ENCODE measurements around the gene CLEC5A. TPM values are rescaled to one million over a fixed set of nuclear protein-coding genes. Genes with fewer than 3 reads are reported as not detected.

Gene CLEC5A
- total RNA-seq, 4 donors from 2014 or later = 0.33 to 3.2 (median 0.95) TPM

GRCh38 chr7:141949451-141949850 is 2.7 kb upstream of the CLEC5A start:
- intact Hi-C loops (cut with DNase I) = no loop called here
- Histone ChIP-seq H3K36me3 (no peaks in the 10 kb centered on the region), H3K27me3 (no peaks in the 10 kb centered on the region), H3K27ac (no peak overlapping the region), H3K4me3 (replicated peaks in 1 of 3) (no peak overlapping the region), H3K9me3 (no peaks in the 10 kb centered on the region), H3K4me1 (no peaks in the 10 kb centered on the region)
- TF ChIP-seq POLR2A (IDR thresholded peaks at IDR 0.05) (no peak), CTCF (IDR thresholded peaks at IDR 0.05) (no peak)
- whole genome bisulfite sequencing, 2 donors = 57 to 66% methylated on average over 2 of the region's 2 CpGs
- DNase-seq = no peak

GRCh38 chr7:141949021-141949420 is 2.2 kb upstream of the CLEC5A start:
- Histone ChIP-seq H3K4me3 (replicated peaks in 1 of 3) (no peak overlapping the region), H3K27me3 (no peaks in the 10 kb centered on the region), H3K27ac (no peak overlapping the region), H3K4me1 (no peaks in the 10 kb centered on the region), H3K36me3 (no peaks in the 10 kb centered on the region), H3K9me3 (no peaks in the 10 kb centered on the region)
- TF ChIP-seq CTCF (IDR thresholded peaks at IDR 0.05) (no peak), POLR2A (IDR thresholded peaks at IDR 0.05) (no peak)
- WGBS, 2 donors = 77 to 91% methylated on average over 2 of the region's 2 CpGs
- DNase-seq = no peak
- intact Hi-C loops (cut with DNase I) = no loop called here

DNA sequence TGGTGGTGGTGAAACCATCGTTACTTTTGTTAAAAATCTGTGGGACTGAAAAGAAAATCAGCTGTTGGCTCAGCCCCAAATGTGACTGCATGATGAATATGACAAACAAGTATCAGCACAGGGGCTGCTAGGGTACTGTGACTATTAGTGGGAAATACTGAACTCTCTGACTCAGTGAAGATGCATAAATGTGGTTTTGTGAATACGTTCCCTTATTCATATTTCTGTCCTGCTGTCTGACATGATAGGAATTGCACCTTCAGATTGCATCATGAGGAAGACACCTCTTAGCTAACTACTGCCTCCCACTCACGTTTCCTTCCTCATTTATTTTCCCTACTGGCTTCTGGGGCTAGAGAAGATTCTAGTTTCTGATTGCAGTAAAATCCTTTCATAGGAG is 1.4 kb downstream of the CLEC5A start:
- intact Hi-C loops (cut with DNase I) = no loop called here
- no peaks in the 10 kb centered on the region for H3K4me1 ChIP-seq
- H3K27me3 ChIP-seq = no peaks in the 10 kb centered on the region
- no peak for DNase-seq
- no peaks in the 10 kb centered on the region for H3K36me3 ChIP-seq
- no peak overlapping the region for H3K4me3 ChIP-seq (replicated peaks in 1 of 3)
- TF ChIP-seq CTCF (IDR thresholded peaks at IDR 0.05) (no peak), POLR2A (IDR thresholded peaks at IDR 0.05) (no peak)
- 67 to 73% methylated on average over 3 of the region's 3 CpGs for WGBS, 2 donors
- H3K9me3 ChIP-seq = no peaks in the 10 kb centered on the region
- H3K27ac ChIP-seq = no peak overlapping the region

- H3K27me3 ChIP-seq = no peaks in the 10 kb centered on the region
- no peaks in the 10 kb centered on the region for H3K36me3 ChIP-seq
- no peak overlapping the region for H3K4me3 ChIP-seq (replicated peaks in 1 of 3)
- 81 to 86% methylated on average over 3 of the region's 3 CpGs for WGBS, 2 donors
- H3K4me1 ChIP-seq = no peaks in the 10 kb centered on the region
- DNase-seq = no peak
- TF ChIP-seq CTCF (IDR thresholded peaks at IDR 0.05) (no peak), POLR2A (IDR thresholded peaks at IDR 0.05) (no peak)
- H3K9me3 ChIP-seq = no peaks in the 10 kb centered on the region
- intact Hi-C loops (cut with DNase I) = no loop called here
- no peak overlapping the region for H3K27ac ChIP-seq
These were observed 2.0 kb downstream of the CLEC5A start for GRCh38 chr7:141944811-141945210.

GRCh38 chr7:141943846-141944245 is 2.9 kb downstream of the CLEC5A start:
- H3K27ac ChIP-seq = no peak overlapping the region
- intact Hi-C loops (cut with DNase I) = no loop called here
- no peak overlapping the region for H3K4me3 ChIP-seq (replicated peaks in 1 of 3)
- no peak for DNase-seq
- no peaks in the 10 kb centered on the region for H3K4me1 ChIP-seq
- no peaks in the 10 kb centered on the region for H3K27me3 ChIP-seq
- WGBS, 2 donors = 72 to 83% methylated on average over 1 of the region's 1 CpG
- TF ChIP-seq CTCF (IDR thresholded peaks at IDR 0.05) (no peak), POLR2A (IDR thresholded peaks at IDR 0.05) (no peak)
- H3K9me3 ChIP-seq = no peaks in the 10 kb centered on the region
- no peaks in the 10 kb centered on the region for H3K36me3 ChIP-seq
